CD14-positive monocyte (primary cell): ENCODE data around the gene HDGFL1. TPM values are rescaled to one million over a fixed set of nuclear protein-coding genes. Genes with fewer than 3 reads are reported as not detected.

Source experiments
- DNase-seq, 3 donors: peaks; one replicate each; pipeline ENCODE4 v3.0.0-alpha.2; 2011 to 2022
- H2AFZ ChIP-seq: 2 replicates; pipeline ENCODE4 v1.6.0; 2012; ENCODE audit warnings: mild to moderate bottlenecking, low read depth, low read length, inconsistent platforms; ENCODE audit not compliant: insufficient read depth, poor library complexity, severe bottlenecking
- H3K27ac ChIP-seq, 2 donors: 1 replicate in 1 of 2; 2 replicates in 1 of 2; pipeline ENCODE4 v1.5.1; 2012 to 2013; ENCODE audit warnings: low read length in 2 of 2, control low read depth in 1 of 2, inconsistent platforms in 1 of 2, low read depth in 1 of 2, mild to moderate bottlenecking in 1 of 2
- H3K27me3 ChIP-seq, 2 donors: one replicate each; pipeline versions ENCODE4 v1.6.0 to v1.6.1; 2011 to 2013; ENCODE audit warnings: low read length in 2 of 2; ENCODE audit not compliant: control insufficient read depth in 2 of 2, insufficient read depth in 2 of 2
- H3K36me3 ChIP-seq, 2 donors: replicated peaks in 1 of 2; 1 replicate in 1 of 2; 2 replicates in 1 of 2; pipeline versions ENCODE4 v1.5.1 to v1.6.1; 2012 to 2013; ENCODE audit warnings: low read length in 2 of 2, control low read depth in 1 of 2, inconsistent platforms in 1 of 2, mild to moderate bottlenecking in 1 of 2; ENCODE audit not compliant: insufficient read depth in 2 of 2, control insufficient read depth in 1 of 2
- H3K4me1 ChIP-seq, 2 donors: 1 replicate in 1 of 2; 2 replicates in 1 of 2; pipeline versions ENCODE4 v1.5.1 to v1.6.1; 2012 to 2013; ENCODE audit warnings: low read length in 2 of 2, control low read depth in 1 of 2, inconsistent platforms in 1 of 2, mild to moderate bottlenecking in 1 of 2, moderate library complexity in 1 of 2; ENCODE audit not compliant: insufficient read depth in 2 of 2, control insufficient read depth in 1 of 2
- H3K4me2 ChIP-seq: replicated peaks from 2 replicates; pipeline ENCODE3; 2012; ENCODE audit warnings: low read length, moderate library complexity, mild to moderate bottlenecking; ENCODE audit not compliant: poor library complexity, severe bottlenecking; ENCODE audit errors: extremely low read depth
- H3K4me3 ChIP-seq, 3 experiments: fragments of 200-600 bp in 1 of 3; sonication (generic) in 1 of 3; replicated peaks in 1 of 3; 1 replicate in 2 of 3; 2 replicates in 1 of 3; pipeline ENCODE4 v1.5.1; 2011 to 2013; ENCODE audit warnings: low read length in 3 of 3, mild to moderate bottlenecking in 3 of 3, control low read depth in 2 of 3, low read depth in 2 of 3, inconsistent platforms in 1 of 3, moderate library complexity in 1 of 3
- H3K79me2 ChIP-seq: 2 replicates; pipeline ENCODE4 v1.6.0; 2012; ENCODE audit warnings: mild to moderate bottlenecking, control low read depth, inconsistent platforms, low read length, moderate library complexity; ENCODE audit not compliant: insufficient read depth
- H3K9ac ChIP-seq: 2 replicates; pipeline ENCODE4 v1.6.0; 2017; ENCODE audit warnings: low read length, mild to moderate bottlenecking; ENCODE audit not compliant: insufficient read depth, poor library complexity, severe bottlenecking
- H3K9me3 ChIP-seq, 2 donors: replicated peaks in 1 of 2; 1 replicate in 1 of 2; 2 replicates in 1 of 2; pipeline versions ENCODE4 v1.5.1 to v1.6.1; 2012 to 2013; ENCODE audit warnings: low read length in 2 of 2, control low read depth in 1 of 2; ENCODE audit not compliant: control insufficient read depth in 1 of 2, insufficient read depth in 1 of 2
- H4K20me1 ChIP-seq: 2 replicates; pipeline ENCODE4 v1.6.0; 2012; ENCODE audit warnings: mild to moderate bottlenecking, low read length, control low read depth, moderate library complexity; ENCODE audit not compliant: insufficient read depth
- H3K27ac Mint-ChIP-seq, 7 donors: one replicate each; pipeline ENCODE4 v1.8.0; 2020; ENCODE audit warnings: mild to moderate bottlenecking in 7 of 7, mixed read lengths in 7 of 7, moderate library complexity in 6 of 7, inconsistent platforms in 2 of 7
- H3K27me3 Mint-ChIP-seq, 3 donors: one replicate each; pipeline ENCODE4 v1.8.0; 2021 to 2022; ENCODE audit warnings: low read depth in 3 of 3, mild to moderate bottlenecking in 3 of 3, mixed read lengths in 3 of 3, moderate library complexity in 3 of 3, inconsistent platforms in 1 of 3
- H3K36me3 Mint-ChIP-seq, 2 donors: one replicate each; pipeline ENCODE4 v1.8.0; 2020; ENCODE audit warnings: mixed read lengths in 2 of 2, inconsistent platforms in 1 of 2, mild to moderate bottlenecking in 1 of 2
- H3K4me1 Mint-ChIP-seq: one replicate; pipeline ENCODE4 v1.8.0; 2020; ENCODE audit warnings: mild to moderate bottlenecking, mixed read lengths
- H3K4me3 Mint-ChIP-seq, 2 donors: one replicate each; pipeline ENCODE4 v1.8.0; 2020; ENCODE audit warnings: mild to moderate bottlenecking in 2 of 2, mixed read lengths in 2 of 2, moderate library complexity in 1 of 2
- H3K9me3 Mint-ChIP-seq, 7 donors: one replicate each; pipeline ENCODE4 v1.8.0; 2020 to 2022; ENCODE audit warnings: mixed read lengths in 7 of 7, mild to moderate bottlenecking in 6 of 7, moderate library complexity in 6 of 7, inconsistent platforms in 2 of 7
- WGBS: methylation state at CpG from one replicate; pipeline ENCODE4 v1.1.5; 2013; ENCODE audit warnings: missing lambda C conversion rate; ENCODE audit not compliant: insufficient coverage; 5-methylcytosine and 5-hydroxymethylcytosine counted together
- intact Hi-C, 2 donors: fragments of 100-400 bp; cut with micrococcal nuclease; formaldehyde crosslinking; loops; one replicate each; pipeline versions ENCODE4 v1.15.0 to v1.15.1; 2023
- polyA plus RNA-seq, 3 donors: library from polyadenylated mRNA; depleted of rRNA in 1 of 3; unstranded in 2 of 3; stranded (reverse) in 1 of 3; fragments of 300-500 nt in 2 of 3; fragments of >200 nt in 1 of 3; fragmentation: Illumina TruSeq in 2 of 3; gene quantifications; 1 replicate in 2 of 3; 2 replicates in 1 of 3; pipeline ENCODE4 v1.2.3, GENCODE V29; 2012 to 2021
- TF ChIP-seq, protein P1 (sequence below): fragments of 200-600 bp; IDR thresholded peaks from one replicate; pipeline ENCODE4 v1.8.0; 2022; ENCODE audit warnings: antibody characterized with exemption, mild to moderate bottlenecking

HDGFL1 gene
- polyA plus RNA-seq, 3 donors, result not detected

DNA sequence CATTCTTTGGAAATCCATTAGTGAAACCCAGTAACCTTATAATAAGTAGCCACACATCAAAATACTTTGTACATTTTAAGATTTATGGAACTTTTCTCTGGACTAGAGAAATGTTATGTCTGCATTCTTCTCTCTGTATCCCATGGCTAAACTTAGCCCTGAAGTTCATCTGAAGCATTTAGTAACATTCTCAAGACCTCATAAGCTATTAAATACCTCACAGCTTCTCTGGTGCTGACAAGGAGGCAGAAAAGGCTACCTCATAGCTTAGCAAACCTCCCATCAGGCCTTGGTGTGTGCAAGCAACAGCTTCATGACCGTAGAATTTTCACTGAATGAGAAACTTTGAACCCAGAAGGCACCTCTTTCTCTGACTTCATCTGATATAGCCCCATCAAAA is 38.9 kb upstream of the HDGFL1 start:
- Histone ChIP-seq H3K4me1 (no peaks in the 10 kb centered on the region), H3K9ac (no peak overlapping the region)

DNA sequence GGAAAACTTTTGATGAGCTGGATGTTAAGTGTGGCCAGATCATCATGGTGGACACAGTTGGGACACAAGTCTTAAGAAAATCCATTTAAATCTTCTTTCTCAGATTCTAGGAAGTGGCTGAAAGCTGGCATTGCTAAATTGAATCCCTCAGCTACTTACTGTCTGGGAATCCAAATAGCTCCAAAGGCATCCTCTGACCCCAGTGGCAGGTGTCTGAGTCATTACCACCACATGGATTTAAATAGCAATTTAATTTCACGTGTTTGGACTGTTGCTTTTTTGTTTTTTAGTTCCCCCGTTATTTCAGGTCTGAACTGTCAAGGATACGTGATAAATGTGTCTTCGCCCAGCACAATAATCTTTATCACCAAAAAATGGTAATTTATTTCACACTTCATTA is 33.2 kb upstream of the HDGFL1 start:
- H3K4me1 Mint-ChIP-seq, result no peaks in the 10 kb centered on the region
- peaks cover 0 to 2% (median 0%) of the 10 kb centered on the region in 3 donors for H3K27me3 Mint-ChIP-seq
- H3K36me3 Mint-ChIP-seq, result no peaks in the 10 kb centered on the region
- Histone ChIP-seq H3K4me3 (no peak overlapping the region), H3K4me2 (no peak overlapping the region), H3K4me1 (no peaks in the 10 kb centered on the region), H3K9ac (no peak overlapping the region), H3K27ac (no peak overlapping the region), H3K9me3 (peaks cover 0 to 2% of the 10 kb centered on the region in 2 donors), H2AFZ (no peak overlapping the region), H3K36me3 (no peaks in the 10 kb centered on the region), H3K27me3 (no peaks in the 10 kb centered on the region), H4K20me1 (no peaks in the 10 kb centered on the region), H3K79me2 (no peaks in the 10 kb centered on the region)
- no peak overlapping the region for H3K27ac Mint-ChIP-seq
- no peak overlapping the region for H3K4me3 Mint-ChIP-seq
- WGBS, result 100% methylated on average over 1 of the region's 4 CpGs
- TF ChIP-seq, protein P1, sequence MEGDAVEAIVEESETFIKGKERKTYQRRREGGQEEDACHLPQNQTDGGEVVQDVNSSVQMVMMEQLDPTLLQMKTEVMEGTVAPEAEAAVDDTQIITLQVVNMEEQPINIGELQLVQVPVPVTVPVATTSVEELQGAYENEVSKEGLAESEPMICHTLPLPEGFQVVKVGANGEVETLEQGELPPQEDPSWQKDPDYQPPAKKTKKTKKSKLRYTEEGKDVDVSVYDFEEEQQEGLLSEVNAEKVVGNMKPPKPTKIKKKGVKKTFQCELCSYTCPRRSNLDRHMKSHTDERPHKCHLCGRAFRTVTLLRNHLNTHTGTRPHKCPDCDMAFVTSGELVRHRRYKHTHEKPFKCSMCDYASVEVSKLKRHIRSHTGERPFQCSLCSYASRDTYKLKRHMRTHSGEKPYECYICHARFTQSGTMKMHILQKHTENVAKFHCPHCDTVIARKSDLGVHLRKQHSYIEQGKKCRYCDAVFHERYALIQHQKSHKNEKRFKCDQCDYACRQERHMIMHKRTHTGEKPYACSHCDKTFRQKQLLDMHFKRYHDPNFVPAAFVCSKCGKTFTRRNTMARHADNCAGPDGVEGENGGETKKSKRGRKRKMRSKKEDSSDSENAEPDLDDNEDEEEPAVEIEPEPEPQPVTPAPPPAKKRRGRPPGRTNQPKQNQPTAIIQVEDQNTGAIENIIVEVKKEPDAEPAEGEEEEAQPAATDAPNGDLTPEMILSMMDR, result no peak
- intact Hi-C loops, result no loop called here
- DNase-seq, result no peak
- H3K9me3 Mint-ChIP-seq, result peaks cover 0 to 8% (median 2%) of the 10 kb centered on the region in 7 donors

More for the DNA sequence above, 38.9 kb upstream of the HDGFL1 start:
- Histone ChIP-seq H3K4me3 (no peak overlapping the region), H4K20me1 (no peaks in the 10 kb centered on the region), H3K27me3 (no peaks in the 10 kb centered on the region), H3K36me3 (no peaks in the 10 kb centered on the region), H2AFZ (no peak overlapping the region), H3K9me3 (peaks cover 0 to 2% of the 10 kb centered on the region in 2 donors), H3K27ac (no peak overlapping the region), H3K79me2 (no peaks in the 10 kb centered on the region), H3K4me2 (no peak overlapping the region)
- DNase-seq, result no peak
- Mint-ChIP-seq H3K36me3 (no peaks in the 10 kb centered on the region), H3K4me1 (no peaks in the 10 kb centered on the region), H3K27ac (no peak overlapping the region), H3K4me3 (no peak overlapping the region), H3K9me3 (peaks cover 0 to 5% (median 2%) of the 10 kb centered on the region in 7 donors), H3K27me3 (peaks cover 0 to 2% (median 0%) of the 10 kb centered on the region in 3 donors)
- TF ChIP-seq, protein P1, result no peak
- intact Hi-C loops, result no loop called here
- WGBS, result 86% methylated on average over 1 of the region's 1 CpG
